Measurements from ENCODE around the gene TRAK1. TPM values are rescaled to one million over a fixed set of nuclear protein-coding genes. Genes with fewer than 3 reads are reported as not detected.

Gene TRAK1
- total RNA-seq, 6 experiments from 2014 or later, result 50.6 to 54.3 (median 52.3) TPM

DNA sequence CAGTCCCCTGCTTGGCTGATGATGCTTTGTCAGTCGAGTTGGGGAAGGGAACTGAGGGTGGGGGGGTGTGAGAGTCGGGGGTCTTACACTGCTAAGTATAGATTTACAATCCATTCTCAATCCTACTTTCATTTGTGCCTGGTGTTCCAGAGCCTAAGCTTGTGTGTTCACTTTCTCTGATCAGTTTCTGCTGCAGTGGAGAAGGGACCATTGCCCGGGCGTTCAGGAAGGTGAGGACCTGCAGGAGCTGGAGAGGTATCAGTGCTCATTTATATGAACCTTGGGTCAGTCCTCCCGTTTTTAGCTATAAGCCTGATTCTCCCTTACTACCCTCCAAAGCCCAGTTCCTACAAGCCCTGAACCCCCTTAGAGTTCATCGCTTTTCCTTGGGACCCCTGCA, 41.0 kb upstream of the TRAK1 start:
- Mint-ChIP-seq H3K36me3 (ENCODE audit: low read depth) (peaks cover under 1% of the 10 kb centered on the region; the same call in 1 of the 2 replicates), H3K9me3 (no peaks in the 10 kb centered on the region), H3K4me1 (ENCODE audit: low read depth) (peaks cover 76% of the 10 kb centered on the region), H3K4me3 (no peak overlapping the region), H3K27ac (no peak overlapping the region), H3K27me3 (ENCODE audit: insufficient read depth) (no peaks in the 10 kb centered on the region)
- no peak for DNase-seq
- TF ChIP-seq CTCF (IDR thresholded peaks at IDR 0.05), result no peak

GRCh38 chr3:42051384-42052131, 39.6 kb upstream of the TRAK1 start:
- H3K9me3 Mint-ChIP-seq, result no peaks in the 10 kb centered on the region
- H3K27me3 Mint-ChIP-seq (ENCODE audit: insufficient read depth), result no peaks in the 10 kb centered on the region
- peaks cover 74% of the 10 kb centered on the region for H3K4me1 Mint-ChIP-seq (ENCODE audit: low read depth)
- peaks cover 6% of the 10 kb centered on the region; the same call in 1 of the 2 replicates for H3K36me3 Mint-ChIP-seq (ENCODE audit: low read depth)
- H3K4me3 Mint-ChIP-seq, result no peak overlapping the region
- no peak for DNase-seq
- TF ChIP-seq CTCF (IDR thresholded peaks at IDR 0.05), result no peak
- H3K27ac Mint-ChIP-seq, result peak overlapping the region; percentile 65

DNA sequence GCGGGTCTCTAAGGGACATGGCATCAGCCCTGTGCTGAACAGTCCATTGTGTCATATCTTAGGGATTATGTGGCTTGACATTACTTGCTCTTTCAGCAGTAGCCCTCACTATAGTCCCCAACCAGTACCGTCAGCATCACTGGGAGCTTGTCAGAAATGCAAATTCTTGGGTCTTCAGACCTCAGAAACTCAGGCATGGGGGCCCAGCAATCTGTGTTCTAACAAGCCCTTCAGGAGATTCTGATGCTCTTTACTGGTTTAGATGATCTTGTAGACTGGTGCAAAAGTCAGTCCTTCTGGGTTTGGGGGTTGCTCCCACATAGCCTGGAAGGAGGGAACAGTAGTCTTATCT, 39.0 kb upstream of the TRAK1 start:
- TF ChIP-seq CTCF (IDR thresholded peaks at IDR 0.05), result no peak
- Mint-ChIP-seq H3K4me3 (peak overlapping the region; percentile 15; the same call in 1 of the 2 replicates), H3K27me3 (ENCODE audit: insufficient read depth) (no peaks in the 10 kb centered on the region), H3K4me1 (ENCODE audit: low read depth) (peaks cover 77% of the 10 kb centered on the region), H3K27ac (peak overlapping the region; percentile 65), H3K9me3 (no peaks in the 10 kb centered on the region), H3K36me3 (ENCODE audit: low read depth) (peaks cover 6% of the 10 kb centered on the region; the same call in 1 of the 2 replicates)
- no peak for DNase-seq

GRCh38 chr3:42052484-42053351, 38.4 kb upstream of the TRAK1 start:
- peak overlapping the region; percentile 15; the same call in 1 of the 2 replicates for H3K4me3 Mint-ChIP-seq
- DNase-seq, result peak; percentile 67
- peaks cover 78% of the 10 kb centered on the region for H3K4me1 Mint-ChIP-seq (ENCODE audit: low read depth)
- H3K27me3 Mint-ChIP-seq (ENCODE audit: insufficient read depth), result no peaks in the 10 kb centered on the region
- H3K36me3 Mint-ChIP-seq (ENCODE audit: low read depth), result peaks cover 6% of the 10 kb centered on the region; the same call in 1 of the 2 replicates
- H3K9me3 Mint-ChIP-seq, result no peaks in the 10 kb centered on the region
- H3K27ac Mint-ChIP-seq, result peak overlapping the region; percentile 65
- no peak for TF ChIP-seq CTCF (IDR thresholded peaks at IDR 0.05)

DNA sequence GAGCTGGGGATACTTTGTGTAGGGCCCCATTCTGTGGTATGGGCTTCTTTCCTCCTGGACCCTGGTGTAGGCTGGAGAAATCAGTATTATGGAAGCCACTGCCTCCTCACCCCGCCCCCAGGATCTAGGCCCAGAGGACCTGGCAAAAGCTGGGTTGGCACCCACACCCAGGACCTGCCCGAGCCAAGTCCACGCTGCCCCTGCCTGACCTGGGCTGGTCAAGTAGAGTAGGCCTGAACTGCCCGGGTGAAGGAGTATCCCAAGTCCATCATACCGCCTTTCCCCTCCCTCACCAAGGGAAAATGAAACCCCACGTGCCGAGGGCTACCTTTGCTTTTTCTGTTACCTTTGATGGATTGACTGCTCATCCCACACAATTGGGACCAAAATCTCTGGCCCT, 37.7 kb upstream of the TRAK1 start:
- H3K4me3 Mint-ChIP-seq, result no peak overlapping the region

More for the DNA sequence above, 37.7 kb upstream of the TRAK1 start:
- Mint-ChIP-seq H3K4me1 (ENCODE audit: low read depth) (peaks cover 75% of the 10 kb centered on the region), H3K27ac (peak overlapping the region; percentile 72), H3K27me3 (ENCODE audit: insufficient read depth) (no peaks in the 10 kb centered on the region), H3K9me3 (no peaks in the 10 kb centered on the region), H3K36me3 (ENCODE audit: low read depth) (peaks cover 6% of the 10 kb centered on the region; the same call in 1 of the 2 replicates)
- no peak for DNase-seq
- no peak for TF ChIP-seq CTCF (IDR thresholded peaks at IDR 0.05)

Measured in HFFc6 (cell line).